ENCODE measurements around the gene PPP1R3F.

DNA sequence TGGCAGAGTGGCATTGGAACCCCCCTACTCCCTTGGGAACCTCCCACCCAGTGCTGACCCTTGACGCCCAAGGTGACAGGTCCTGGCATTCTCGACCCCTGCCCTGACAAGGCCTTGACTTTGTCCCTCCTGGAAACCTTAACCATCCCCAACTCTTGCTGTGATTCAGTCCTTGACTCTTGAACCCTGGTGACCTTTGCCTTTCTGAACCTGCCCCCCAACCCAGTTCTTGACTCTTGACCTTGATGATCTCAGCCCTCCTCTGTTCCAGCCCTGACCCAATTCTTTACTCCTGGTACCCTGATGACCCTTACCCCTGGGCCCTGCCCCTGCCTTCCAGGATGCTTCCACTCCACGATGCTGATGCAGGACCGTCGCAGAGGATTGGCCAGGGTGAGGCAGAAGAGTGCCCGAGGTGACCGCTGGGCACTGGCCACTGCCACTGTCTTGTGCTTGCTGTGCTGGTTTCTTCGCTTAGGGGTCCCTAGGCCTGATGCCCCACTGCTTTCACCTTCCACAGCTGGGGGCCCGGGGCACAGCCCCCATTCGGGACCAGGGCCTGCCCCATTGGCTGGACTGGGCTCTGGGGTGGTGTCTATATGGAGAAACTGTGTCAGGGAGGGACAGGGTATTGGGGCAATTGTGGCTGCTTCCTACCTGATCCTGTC is 38.1 kb upstream of the PPP1R3F start:
- TF ChIP-seq ZNF274 (IDR thresholded peaks at IDR 0.05; ENCODE audit: low read depth, low read length) (no peak), YY1 (IDR thresholded peaks at IDR 0.05; ENCODE audit: insufficient read depth, insufficient read length) (no peak), SUZ12 (IDR thresholded peaks at IDR 0.05; ENCODE audit: extremely low read depth, insufficient read depth, insufficient read length) (no peak)

Measured in NT2/D1 (cell line).